HepG2 (cell line): ENCODE data around the gene ASF1B. TPM values are rescaled to one million over a fixed set of nuclear protein-coding genes. Genes with fewer than 3 reads are reported as not detected.

Experiments
- ATAD3A ChIP-seq: sonication (generic); formaldehyde crosslinking; IDR thresholded peaks from 2 replicates; pipeline ENCODE4 v1.4.0; 2020; ENCODE audit warnings: missing genetic modification reagents
- ATM ChIP-seq: fragments of 450-650 bp; IDR thresholded peaks from 2 replicates; pipeline ENCODE4 v1.7.1; 2017; ENCODE audit warnings: mild to moderate bottlenecking, borderline replicate concordance
- DMAP1 ChIP-seq: IDR thresholded peaks from 2 replicates; pipeline ENCODE4 v1.6.1; 2016
- ELF3 ChIP-seq: IDR thresholded peaks from 2 replicates; pipeline ENCODE4 v1.6.1; 2016; ENCODE audit warnings: missing genetic modification reagents, missing compliant biosample characterization
- FIP1L1 ChIP-seq: fragments of 200-400 bp; formaldehyde crosslinking; IDR thresholded peaks from 2 replicates; pipeline ENCODE4 v1.6.1; 2018; ENCODE audit warnings: low read depth, mild to moderate bottlenecking, low read length, moderate library complexity, borderline replicate concordance; ENCODE audit not compliant: insufficient read depth
- JDP2 ChIP-seq: sonication (generic); formaldehyde crosslinking; IDR thresholded peaks from 2 replicates; pipeline ENCODE4 v1.8.1; 2022; ENCODE audit warnings: missing genetic modification reagents, borderline replicate concordance
- KAT2B ChIP-seq: fragments of 150-350 bp; IDR thresholded peaks from 2 replicates; pipeline ENCODE4 v1.6.1; 2014; ENCODE audit warnings: low read depth, low read length, borderline replicate concordance
- KDM6A ChIP-seq: IDR thresholded peaks from 2 replicates; pipeline ENCODE4 v1.6.1; 2016; ENCODE audit warnings: low read depth
- POGZ ChIP-seq: sonication (generic); formaldehyde crosslinking; IDR thresholded peaks from 2 replicates; pipeline ENCODE4 v1.4.0; 2020; ENCODE audit warnings: mild to moderate bottlenecking, missing genetic modification reagents
- POLR2AphosphoS5 ChIP-seq: IDR thresholded peaks from 2 replicates; pipeline ENCODE4 v1.6.1; 2012; ENCODE audit warnings: low read depth, low read length
- RXRB ChIP-seq: IDR thresholded peaks from 2 replicates; pipeline ENCODE4 v1.6.1; 2016; ENCODE audit warnings: borderline replicate concordance, missing genetic modification reagents, missing compliant biosample characterization
- SRY ChIP-seq: sonication (generic); formaldehyde crosslinking; IDR thresholded peaks from 2 replicates; pipeline ENCODE4 v1.8.0; 2022; ENCODE audit warnings: mild to moderate bottlenecking, missing genetic modification reagents
- TAF1 ChIP-seq: sonication (generic); formaldehyde crosslinking; IDR thresholded peaks from 2 replicates; pipeline ENCODE4 v1.4.0; 2020; ENCODE audit warnings: missing genetic modification reagents
- THAP11 ChIP-seq: IDR thresholded peaks from 2 replicates; pipeline ENCODE4 v1.6.1; 2016; ENCODE audit warnings: missing biosample characterization, missing genetic modification reagents
- ZBTB7A ChIP-seq: sonication (generic); formaldehyde crosslinking; IDR thresholded peaks from 2 replicates; pipeline ENCODE4 v1.8.0; 2022; ENCODE audit warnings: mild to moderate bottlenecking, missing genetic modification reagents
- polyA plus RNA-seq, 8 experiments: library from polyadenylated mRNA; depleted of rRNA in 3 of 8; stranded (reverse) in 7 of 8; unstranded in 1 of 8; fragments of >200 nt; fragmentation: Illumina TruSeq in 4 of 8; extraction: Trizol in 4 of 8; gene quantifications; 2 replicates each; pipeline versions ENCODE4 v1.2.1 to v1.2.3, GENCODE V29; 2011 to 2016; ENCODE audit warnings: low read depth in 4 of 8, missing spikeins in 1 of 8, mixed read lengths in 1 of 8; ENCODE audit not compliant: insufficient read depth in 1 of 8
- total RNA-seq, 5 experiments: library from RNA; depleted of rRNA; stranded (reverse); fragments of >200 nt; fragmentation: Illumina TruSeq; extraction: Trizol; gene quantifications; 2 replicates each; pipeline ENCODE4 v1.2.3, GENCODE V29; 2016; ENCODE audit warnings: low read depth in 1 of 5
- TF ChIP-seq, protein P1 (sequence below): sonication (generic); formaldehyde crosslinking; IDR thresholded peaks from 2 replicates; pipeline ENCODE4 v1.4.0; 2020; ENCODE audit warnings: mild to moderate bottlenecking, missing genetic modification reagents
- TF ChIP-seq, protein P2 (sequence below), 2 experiments: fragments of 450-650 bp in 1 of 2; sonication (generic) in 1 of 2; formaldehyde crosslinking in 1 of 2; IDR thresholded peaks; 2 replicates each; pipeline versions ENCODE4 v1.6.1 to v1.8.0; 2016 to 2022; ENCODE audit warnings: antibody characterized with exemption in 1 of 2, mild to moderate bottlenecking in 1 of 2, missing genetic modification reagents in 1 of 2
- TF ChIP-seq, protein P3 (sequence below): sonication (generic); formaldehyde crosslinking; IDR thresholded peaks from 2 replicates; pipeline ENCODE4 v1.4.0; 2020; ENCODE audit warnings: missing genetic modification reagents

The ASF1B gene
- total and polyA plus RNA-seq, 2 of the 13 experiments (the other 11 are each of a cell fraction or from before 2014, with no cell fraction given) = 18.2 to 24.8 TPM

DNA sequence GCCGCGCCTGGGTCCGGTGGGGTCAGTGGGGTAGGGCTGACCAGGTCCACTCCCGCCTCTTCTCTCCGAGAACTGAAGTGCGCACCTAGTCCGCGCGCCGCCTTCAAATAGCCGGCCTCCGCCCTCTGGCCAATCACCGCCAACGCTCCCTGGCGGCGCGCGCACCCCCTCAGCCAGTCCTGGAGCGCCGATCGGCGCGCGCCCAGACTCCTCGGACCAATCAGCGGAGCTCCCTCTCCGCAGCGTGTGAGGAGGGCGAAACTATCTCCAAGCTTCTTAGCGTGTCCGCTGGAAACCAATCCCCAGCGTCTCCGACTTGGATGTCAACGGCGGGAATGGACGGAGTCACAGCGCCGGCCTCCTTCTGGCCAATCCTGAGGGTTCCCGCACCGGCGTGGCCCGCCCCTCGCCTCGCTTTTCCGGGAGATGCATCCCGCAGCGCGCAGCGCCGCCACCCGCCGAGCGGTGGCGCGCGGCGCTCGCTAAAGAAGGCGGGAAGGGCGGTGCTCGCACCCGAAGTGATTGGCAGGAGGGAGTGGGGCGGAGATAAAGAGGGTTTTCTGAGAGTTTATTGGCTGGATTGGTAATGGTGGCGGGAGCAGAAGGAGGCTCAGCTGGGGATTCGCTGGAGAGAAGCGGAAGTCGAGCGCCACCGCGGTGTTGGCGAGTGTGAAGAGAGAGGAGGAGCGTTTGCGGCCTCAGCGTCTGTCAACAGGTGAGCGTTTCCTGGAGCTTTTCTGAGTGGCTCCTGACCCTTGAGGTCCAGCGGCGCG lies at the start of gene ASF1B (continued):
- TF ChIP-seq, protein P1, sequence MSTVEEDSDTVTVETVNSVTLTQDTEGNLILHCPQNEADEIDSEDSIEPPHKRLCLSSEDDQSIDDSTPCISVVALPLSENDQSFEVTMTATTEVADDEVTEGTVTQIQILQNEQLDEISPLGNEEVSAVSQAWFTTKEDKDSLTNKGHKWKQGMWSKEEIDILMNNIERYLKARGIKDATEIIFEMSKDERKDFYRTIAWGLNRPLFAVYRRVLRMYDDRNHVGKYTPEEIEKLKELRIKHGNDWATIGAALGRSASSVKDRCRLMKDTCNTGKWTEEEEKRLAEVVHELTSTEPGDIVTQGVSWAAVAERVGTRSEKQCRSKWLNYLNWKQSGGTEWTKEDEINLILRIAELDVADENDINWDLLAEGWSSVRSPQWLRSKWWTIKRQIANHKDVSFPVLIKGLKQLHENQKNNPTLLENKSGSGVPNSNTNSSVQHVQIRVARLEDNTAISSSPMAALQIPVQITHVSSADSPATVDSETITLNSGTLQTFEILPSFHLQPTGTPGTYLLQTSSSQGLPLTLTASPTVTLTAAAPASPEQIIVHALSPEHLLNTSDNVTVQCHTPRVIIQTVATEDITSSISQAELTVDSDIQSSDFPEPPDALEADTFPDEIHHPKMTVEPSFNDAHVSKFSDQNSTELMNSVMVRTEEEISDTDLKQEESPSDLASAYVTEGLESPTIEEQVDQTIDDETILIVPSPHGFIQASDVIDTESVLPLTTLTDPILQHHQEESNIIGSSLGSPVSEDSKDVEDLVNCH (CRISPR knock-in tag) = no peak
- TF ChIP-seq POGZ (peak; percentile 68), ATAD3A (CRISPR knock-in tag) (no peak), THAP11 (peak; percentile 87), SRY (no peak; the same call in 1 of the 2 replicates), ATM (no peak), KDM6A (CRISPR knock-in tag) (no peak), JDP2 (CRISPR knock-in tag) (no peak), KAT2B (no peak), POLR2AphosphoS5 (peak; percentile 92), TAF1 (peak; percentile 76), DMAP1 (CRISPR knock-in tag) (peak; percentile 30), ELF3 (CRISPR knock-in tag) (peak; percentile 81), RXRB (CRISPR knock-in tag) (peak; percentile 56; the same call in 1 of the 2 replicates), FIP1L1 (no peak), ZBTB7A (no peak)
- TF ChIP-seq, protein P2, sequence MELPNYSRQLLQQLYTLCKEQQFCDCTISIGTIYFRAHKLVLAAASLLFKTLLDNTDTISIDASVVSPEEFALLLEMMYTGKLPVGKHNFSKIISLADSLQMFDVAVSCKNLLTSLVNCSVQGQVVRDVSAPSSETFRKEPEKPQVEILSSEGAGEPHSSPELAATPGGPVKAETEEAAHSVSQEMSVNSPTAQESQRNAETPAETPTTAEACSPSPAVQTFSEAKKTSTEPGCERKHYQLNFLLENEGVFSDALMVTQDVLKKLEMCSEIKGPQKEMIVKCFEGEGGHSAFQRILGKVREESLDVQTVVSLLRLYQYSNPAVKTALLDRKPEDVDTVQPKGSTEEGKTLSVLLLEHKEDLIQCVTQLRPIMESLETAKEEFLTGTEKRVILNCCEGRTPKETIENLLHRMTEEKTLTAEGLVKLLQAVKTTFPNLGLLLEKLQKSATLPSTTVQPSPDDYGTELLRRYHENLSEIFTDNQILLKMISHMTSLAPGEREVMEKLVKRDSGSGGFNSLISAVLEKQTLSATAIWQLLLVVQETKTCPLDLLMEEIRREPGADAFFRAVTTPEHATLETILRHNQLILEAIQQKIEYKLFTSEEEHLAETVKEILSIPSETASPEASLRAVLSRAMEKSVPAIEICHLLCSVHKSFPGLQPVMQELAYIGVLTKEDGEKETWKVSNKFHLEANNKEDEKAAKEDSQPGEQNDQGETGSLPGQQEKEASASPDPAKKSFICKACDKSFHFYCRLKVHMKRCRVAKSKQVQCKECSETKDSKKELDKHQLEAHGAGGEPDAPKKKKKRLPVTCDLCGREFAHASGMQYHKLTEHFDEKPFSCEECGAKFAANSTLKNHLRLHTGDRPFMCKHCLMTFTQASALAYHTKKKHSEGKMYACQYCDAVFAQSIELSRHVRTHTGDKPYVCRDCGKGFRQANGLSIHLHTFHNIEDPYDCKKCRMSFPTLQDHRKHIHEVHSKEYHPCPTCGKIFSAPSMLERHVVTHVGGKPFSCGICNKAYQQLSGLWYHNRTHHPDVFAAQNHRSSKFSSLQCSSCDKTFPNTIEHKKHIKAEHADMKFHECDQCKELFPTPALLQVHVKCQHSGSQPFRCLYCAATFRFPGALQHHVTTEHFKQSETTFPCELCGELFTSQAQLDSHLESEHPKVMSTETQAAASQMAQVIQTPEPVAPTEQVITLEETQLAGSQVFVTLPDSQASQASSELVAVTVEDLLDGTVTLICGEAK (IDR thresholded peaks at IDR 0.05) = no peak
- TF ChIP-seq, protein P2 (CRISPR knock-in tag; IDR thresholded peaks at IDR 0.05) = no peak; the same call in 1 of the 2 replicates
- TF ChIP-seq, protein P3, sequence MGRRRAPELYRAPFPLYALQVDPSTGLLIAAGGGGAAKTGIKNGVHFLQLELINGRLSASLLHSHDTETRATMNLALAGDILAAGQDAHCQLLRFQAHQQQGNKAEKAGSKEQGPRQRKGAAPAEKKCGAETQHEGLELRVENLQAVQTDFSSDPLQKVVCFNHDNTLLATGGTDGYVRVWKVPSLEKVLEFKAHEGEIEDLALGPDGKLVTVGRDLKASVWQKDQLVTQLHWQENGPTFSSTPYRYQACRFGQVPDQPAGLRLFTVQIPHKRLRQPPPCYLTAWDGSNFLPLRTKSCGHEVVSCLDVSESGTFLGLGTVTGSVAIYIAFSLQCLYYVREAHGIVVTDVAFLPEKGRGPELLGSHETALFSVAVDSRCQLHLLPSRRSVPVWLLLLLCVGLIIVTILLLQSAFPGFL (CRISPR knock-in tag) = no peak
